GM19468 (cell line): ENCODE results near the gene NAA38.

Experiments
- ATAC-seq: cut with Tn5 transposase; IDR thresholded peaks from one replicate; pipeline ENCODE4 v1.9.1; 2021; ENCODE audit warnings: mild to moderate bottlenecking, moderate library complexity, moderate number of reproducible peaks; ENCODE audit not compliant: unreplicated experiment; ENCODE audit errors: extremely low read depth

The NAA38 gene

DNA sequence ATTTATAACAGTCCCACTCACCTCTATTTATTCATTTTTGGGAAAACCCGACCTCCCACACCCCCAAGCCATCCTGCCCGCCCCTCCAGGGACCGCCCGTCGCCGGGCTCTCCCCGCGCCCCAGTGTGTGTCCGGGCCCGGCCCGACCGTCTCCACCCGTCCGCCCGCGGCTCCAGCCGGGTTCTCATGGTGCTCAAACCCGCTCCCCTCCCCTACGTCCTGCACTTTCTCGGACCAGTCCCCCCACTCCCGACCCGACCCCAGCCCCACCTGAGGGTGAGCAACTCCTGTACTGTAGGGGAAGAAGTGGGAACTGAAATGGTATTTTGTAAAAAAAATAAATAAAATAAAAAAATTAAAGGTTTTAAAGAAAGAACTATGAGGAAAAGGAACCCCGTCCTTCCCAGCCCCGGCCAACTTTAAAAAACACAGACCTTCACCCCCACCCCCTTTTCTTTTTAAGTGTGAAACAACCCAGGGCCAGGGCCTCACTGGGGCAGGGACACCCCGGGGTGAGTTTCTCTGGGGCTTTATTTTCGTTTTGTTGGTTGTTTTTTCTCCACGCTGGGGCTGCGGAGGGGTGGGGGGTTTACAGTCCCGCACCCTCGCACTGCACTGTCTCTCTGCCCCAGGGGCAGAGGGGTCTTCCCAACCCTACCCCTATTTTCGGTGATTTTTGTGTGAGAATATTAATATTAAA is 3.1 kb downstream of the NAA38 start:
- no peak for ATAC-seq

DNA sequence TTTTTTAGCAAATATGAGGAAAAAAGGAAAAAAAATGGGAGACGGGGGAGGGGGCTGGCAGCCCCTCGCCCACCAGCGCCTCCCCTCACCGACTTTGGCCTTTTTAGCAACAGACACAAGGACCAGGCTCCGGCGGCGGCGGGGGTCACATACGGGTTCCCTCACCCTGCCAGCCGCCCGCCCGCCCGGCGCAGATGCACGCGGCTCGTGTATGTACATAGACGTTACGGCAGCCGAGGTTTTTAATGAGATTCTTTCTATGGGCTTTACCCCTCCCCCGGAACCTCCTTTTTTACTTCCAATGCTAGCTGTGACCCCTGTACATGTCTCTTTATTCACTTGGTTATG is 3.7 kb downstream of the NAA38 start:
- ATAC-seq: no peak

DNA sequence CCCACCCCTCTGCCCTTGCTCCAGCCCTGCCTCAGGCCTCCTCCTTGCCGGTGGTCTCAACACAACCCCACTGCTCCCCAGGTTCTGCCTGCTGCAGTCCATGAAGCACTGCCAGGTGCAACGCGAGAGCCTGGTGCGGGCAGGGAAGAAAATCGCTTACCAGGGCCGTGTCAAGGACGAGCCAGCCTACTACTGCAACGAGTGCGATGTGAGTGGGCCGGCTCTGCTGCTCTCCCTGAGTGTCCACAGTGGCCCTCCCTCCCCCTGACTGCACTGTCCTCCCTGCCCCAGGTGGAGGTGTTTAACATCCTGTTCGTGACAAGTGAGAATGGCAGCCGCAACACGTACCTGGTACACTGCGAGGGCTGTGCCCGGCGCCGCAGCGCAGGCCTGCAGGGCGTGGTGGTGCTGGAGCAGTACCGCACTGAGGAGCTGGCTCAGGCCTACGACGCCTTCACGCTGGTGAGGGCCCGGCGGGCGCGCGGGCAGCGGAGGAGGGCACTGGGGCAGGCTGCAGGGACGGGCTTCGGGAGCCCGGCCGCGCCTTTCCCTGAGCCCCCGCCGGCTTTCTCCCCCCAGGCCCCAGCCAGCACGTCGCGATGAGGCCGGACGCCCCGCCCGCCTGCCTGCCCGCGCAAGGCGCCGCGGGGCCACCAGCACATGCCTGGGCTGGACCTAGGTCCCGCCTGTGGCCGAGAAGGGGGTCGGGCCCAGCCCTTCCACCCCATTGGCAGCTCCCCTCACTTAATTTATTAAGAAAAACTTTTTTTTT is 4.3 kb downstream of the NAA38 start:
- ATAC-seq: no peak

DNA sequence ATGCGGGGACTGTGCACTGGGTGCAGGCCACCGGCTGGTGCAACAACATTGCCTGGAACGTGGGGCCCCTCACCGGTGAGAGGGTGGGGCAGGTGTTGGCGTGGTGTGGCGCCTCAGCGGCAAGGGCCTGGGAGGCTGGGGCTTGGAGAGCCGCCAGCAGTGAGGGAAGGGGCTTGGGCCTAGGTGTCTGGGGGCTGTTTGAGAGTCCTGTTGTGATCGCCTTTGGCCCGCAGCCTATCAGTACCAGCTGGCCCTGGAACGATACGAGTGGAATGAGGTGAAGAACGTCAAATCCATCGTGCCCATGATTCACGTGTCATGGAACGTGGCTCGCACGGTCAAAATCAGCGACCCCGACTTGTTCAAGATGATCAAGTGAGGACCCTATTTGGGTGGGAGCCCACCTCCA is 5.1 kb downstream of the NAA38 start:
- ATAC-seq: no peak

DNA sequence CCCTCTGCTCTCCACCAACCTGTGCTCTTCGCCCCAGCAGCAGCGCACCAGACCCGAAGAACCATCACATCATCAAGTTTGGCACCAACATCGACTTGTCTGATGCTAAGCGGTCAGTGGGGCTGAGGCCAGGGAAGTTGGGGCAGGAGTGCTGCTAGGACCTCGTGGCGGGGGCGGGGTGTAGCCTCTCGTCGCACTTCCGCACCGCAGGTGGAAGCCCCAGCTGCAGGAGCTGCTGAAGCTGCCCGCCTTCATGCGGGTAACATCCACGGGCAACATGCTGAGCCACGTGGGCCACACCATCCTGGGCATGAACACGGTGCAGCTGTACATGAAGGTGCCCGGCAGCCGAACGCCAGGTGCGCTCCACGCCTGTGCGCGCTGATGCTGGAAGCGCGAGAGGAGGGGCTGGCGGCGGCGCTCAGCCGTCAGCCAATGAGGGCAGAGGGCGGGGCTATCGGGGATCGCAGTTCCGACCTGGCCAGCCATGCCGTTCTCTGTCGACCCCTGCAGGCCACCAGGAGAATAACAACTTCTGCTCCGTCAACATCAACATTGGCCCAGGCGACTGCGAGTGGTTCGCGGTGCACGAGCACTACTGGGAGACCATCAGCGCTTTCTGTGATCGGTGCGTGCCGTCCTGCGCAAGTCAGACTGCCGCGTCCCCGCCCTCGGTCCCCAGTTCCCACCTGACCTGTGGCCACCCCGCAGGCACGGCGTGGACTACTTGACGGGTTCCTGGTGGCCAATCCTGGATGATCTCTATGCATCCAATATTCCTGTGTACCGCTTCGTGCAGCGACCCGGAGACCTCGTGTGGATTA is 5.7 kb downstream of the NAA38 start:
- ATAC-seq: no peak

DNA sequence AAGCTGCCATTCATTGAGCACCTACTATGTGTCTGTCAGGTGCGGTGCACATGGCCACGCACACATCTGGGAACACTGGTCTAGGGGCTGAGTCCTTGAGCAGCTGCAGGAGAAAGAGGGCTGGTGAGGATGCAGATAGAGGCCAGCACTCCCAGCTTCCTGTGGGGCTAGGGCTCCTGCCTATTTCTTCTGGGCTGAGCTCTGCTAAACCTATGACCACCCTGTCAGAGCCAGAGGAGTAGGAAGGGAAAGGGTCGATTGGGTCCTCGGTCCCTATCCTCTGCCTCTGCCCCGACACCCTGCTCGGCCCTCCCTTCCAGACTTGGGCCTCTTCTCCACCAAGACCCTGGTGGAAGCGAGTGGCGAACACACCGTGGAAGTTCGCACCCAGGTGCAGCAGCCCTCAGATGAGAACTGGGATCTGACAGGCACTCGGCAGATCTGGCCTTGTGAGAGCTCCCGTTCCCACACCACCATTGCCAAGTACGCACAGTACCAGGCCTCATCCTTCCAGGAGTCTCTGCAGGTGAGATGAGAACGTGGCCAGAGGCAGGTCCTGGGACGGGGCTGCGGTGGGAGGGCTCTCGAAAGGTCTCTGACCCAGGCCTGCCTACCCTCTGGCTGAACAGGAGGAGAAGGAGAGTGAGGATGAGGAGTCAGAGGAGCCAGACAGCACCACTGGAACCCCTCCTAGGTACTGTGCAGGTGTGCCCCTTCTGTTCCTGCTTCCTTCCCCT is 6.5 kb downstream of the NAA38 start:
- ATAC-seq: no peak

DNA sequence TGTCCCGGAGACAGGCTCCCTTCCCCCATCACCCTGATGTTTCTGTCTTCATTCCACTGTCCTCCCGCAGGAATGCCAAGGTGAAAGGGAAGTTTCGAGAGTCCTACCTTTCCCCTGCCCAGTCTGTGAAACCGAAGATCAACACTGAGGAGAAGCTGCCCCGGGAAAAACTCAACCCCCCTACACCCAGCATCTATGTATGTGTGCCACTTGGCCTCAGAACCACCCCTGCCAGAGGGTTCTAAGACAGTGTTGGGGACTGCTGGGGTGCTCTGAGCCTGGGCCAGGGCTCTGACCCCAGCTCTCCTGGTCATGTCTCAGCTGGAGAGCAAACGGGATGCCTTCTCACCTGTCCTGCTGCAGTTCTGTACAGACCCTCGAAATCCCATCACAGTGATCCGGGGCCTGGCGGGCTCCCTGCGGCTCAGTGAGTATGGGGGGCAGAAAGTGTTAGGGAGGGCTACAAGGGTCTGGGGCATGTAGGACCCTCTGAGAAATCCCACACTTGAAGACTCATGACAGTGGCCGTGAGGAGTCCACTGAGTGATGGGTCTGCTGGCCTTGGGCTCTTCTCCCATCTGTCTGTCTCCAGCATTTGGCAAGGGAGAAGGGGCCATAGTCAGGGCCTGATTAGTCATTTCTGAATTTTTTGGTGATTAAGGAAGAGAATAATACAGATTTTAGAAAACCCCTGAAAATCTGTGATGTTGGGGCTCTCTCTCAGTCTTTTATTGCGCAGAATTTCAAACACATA is 7.4 kb downstream of the NAA38 start:
- ATAC-seq: no peak

DNA sequence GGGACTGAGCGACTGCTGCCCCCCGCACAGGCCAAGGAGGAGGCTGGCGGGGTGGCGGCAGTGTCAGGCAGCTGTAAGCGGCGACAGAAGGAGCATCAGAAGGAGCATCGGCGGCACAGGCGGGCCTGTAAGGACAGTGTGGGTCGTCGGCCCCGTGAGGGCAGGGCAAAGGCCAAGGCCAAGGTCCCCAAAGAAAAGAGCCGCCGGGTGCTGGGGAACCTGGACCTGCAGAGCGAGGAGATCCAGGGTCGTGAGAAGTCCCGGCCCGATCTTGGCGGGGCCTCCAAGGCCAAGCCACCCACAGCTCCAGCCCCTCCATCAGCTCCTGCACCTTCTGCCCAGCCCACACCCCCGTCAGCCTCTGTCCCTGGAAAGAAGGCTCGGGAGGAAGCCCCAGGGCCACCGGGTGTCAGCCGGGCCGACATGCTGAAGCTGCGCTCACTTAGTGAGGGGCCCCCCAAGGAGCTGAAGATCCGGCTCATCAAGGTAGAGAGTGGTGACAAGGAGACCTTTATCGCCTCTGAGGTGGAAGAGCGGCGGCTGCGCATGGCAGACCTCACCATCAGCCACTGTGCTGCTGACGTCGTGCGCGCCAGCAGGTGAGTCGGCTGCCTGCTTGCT is 8.1 kb downstream of the NAA38 start:
- no peak for ATAC-seq

DNA sequence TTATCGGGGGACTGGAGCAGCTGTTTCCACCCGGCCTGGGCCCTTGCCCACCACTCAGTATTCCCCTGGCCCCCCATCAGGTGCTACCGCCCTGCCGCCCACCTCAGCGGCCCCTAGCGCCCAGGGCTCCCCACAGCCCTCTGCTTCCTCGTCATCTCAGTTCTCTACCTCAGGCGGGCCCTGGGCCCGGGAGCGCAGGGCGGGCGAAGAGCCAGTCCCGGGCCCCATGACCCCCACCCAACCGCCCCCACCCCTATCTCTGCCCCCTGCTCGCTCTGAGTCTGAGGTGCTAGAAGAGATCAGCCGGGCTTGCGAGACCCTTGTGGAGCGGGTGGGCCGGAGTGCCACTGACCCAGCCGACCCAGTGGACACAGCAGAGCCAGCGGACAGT is 8.6 kb downstream of the NAA38 start:
- ATAC-seq: no peak

DNA sequence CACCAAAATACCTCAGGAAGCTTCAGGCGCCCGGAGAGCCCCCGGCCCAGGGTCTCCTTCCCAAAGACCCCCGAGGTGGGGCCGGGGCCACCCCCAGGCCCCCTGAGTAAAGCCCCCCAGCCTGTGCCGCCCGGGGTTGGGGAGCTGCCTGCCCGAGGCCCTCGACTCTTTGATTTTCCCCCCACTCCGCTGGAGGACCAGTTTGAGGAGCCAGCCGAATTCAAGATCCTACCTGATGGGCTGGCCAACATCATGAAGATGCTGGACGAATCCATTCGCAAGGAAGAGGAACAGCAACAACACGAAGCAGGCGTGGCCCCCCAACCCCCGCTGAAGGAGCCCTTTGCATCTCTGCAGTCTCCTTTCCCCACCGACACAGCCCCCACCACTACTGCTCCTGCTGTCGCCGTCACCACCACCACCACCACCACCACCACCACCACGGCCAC is 9.2 kb downstream of the NAA38 start:
- ATAC-seq: no peak

DNA sequence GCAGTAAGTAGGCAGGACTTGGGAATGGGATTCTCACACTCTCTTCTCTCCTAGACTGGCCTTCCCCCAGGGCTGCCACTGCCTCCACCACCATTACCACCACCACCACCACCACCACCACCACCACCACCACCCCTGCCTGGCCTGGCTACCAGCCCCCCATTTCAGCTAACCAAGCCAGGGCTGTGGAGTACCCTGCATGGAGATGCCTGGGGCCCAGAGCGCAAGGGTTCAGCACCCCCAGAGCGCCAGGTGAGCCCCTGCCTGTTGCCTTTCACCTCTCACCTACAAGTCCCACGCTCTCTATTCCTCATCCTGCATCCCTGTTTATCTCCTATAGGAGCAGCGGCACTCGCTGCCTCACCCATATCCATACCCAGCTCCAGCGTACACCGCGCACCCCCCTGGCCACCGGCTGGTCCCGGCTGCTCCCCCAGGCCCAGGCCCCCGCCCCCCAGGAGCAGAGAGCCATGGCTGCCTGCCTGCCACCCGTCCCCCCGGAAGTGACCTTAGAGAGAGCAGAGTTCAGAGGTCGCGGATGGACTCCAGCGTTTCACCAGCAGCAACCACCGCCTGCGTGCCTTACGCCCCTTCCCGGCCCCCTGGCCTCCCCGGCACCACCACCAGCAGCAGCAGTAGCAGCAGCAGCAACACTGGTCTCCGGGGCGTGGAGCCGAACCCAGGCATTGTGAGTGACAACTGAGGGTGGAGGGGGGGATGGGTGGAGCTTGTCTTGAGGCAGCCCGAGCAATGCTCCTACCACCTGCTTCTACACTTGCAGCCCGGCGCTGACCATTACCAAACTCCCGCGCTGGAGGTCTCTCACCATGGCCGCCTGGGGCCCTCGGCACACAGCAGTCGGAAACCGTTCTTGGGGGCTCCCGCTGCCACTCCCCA is 10.3 kb downstream of the NAA38 start:
- ATAC-seq: no peak

DNA sequence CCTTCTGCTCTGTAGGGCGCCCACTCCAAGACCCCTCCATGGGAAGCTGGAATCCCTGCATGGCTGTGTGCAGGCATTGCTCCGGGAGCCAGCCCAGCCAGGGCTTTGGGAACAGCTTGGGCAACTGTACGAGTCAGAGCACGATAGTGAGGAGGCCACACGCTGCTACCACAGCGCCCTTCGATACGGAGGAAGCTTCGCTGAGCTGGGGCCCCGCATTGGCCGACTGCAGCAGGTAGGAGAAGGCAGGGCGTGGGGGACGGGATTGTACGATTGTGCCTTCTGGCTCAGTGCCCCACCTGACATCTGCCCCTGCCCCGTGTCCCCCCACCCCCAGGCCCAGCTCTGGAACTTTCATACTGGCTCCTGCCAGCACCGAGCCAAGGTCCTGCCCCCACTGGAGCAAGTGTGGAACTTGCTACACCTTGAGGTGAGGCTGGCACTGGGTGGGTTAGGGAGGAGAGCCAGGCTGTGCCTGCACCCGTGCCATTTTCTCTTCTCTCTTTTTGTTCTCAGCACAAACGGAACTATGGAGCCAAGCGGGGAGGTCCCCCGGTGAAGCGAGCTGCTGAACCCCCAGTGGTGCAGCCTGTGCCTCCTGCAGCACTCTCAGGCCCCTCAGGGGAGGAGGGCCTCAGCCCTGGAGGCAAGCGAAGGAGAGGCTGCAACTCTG is 11.2 kb downstream of the NAA38 start:
- no peak for ATAC-seq

DNA sequence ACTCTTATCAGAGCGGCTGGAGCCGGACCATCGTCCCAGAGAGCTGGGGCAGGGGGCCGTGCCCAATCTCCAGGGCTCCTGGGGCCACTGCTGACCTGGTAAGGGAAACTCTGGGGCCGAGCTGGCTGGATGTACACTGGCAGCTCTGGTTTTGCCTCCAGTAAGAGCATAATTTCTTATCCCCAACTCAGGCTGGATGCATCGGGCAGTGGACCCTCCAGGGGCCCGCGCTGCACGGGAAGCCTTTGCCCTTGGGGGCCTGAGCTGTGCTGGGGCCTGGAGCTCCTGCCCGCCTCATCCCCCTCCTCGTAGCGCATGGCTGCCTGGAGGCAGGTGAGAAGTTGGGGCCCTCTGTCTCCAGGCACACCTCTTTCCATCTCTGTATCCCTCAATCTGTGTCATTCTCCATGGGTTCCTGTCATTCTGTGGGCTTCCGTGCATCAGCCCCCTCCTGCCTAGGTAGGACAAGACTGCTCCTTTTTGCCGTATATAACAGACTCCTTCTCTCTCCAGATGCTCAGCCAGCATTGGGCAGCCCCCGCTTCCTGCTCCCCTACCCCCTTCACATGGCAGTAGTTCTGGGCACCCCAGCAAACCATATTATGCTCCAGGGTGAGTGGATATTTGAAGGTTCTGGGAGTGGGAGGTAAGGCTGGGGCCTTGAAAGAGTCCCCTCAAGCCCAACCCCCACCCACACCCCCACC is 11.8 kb downstream of the NAA38 start:
- no peak for ATAC-seq

DNA sequence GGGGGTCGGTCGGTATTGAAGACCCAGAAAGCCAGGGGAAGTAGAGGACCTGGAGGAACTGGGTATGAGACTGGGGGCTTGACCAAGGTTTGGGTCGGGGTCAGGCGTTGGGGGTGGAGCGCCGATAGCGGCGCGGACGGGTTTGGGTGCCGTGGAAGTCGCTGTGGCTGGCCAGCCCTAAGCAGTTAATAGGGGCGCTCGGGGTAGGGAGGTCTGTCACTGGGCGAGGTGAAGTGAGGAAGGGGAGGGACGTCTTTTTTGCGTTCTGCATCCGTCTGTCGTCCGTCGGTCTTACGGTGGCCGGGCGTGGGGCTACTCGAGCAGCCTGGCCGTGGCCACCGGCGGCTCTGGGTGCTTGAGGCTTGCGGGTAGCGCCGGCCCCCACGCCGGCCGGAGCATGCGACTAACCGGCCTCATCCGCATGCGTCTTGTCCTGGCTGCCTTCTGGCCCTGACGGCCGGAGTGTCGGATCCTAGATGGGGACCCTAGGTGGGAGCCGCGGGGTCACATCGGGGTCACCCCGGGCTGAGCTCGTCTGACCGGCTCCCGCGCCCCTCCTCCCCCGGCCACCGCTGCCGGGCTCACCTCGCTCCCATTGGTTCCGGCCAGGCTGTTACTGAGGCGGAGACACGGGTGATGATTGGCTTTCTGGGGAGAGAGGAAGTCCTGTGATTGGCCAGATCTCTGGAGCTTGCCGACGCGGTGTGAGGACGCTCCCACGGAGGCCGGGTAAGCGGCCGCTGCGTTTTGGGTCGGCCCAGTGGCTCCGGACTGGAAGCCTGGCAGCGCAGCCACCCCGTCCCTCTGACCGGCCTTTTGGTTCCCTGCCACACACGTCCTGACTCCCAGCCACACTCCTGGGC is 12.8 kb downstream of the NAA38 start:
- ATAC-seq: peak; percentile 42

DNA sequence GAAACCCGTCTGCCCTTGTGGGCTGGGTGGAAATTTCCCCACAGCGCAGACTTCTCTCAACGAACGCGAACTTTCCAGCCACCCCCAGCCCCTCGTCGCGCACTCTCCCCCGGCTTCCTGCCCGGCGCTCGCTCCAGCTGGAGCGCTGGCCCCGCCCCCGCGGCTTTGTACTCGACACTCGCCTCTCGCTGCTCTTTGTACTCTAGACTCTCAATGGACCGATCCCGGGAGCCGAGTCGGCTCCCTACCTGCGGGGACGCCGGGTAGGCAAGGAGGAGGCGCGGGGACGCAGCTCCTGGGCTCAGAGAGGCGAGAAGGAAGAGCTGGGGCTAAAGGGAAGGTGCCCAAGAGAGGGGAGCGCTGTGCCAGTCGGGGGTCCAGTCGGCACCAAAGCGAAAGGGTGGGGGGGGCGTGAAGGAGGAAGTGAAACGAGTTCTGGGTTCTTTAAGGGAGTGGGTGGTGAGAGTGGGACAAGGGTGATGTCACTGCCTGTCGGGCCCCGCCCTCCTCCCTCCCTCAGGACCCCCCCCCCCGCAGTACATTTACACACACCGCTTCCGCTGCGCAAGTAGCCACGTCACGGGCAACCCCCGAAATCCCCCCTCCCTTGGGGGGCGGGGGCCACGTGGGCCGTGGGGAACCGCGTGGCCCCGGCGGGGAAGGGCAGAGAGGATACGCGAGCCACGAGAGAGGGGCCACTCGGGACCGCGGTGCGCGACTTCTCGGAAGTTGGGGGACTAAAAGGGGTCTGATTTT is 13.6 kb downstream of the NAA38 start:
- no peak for ATAC-seq

DNA sequence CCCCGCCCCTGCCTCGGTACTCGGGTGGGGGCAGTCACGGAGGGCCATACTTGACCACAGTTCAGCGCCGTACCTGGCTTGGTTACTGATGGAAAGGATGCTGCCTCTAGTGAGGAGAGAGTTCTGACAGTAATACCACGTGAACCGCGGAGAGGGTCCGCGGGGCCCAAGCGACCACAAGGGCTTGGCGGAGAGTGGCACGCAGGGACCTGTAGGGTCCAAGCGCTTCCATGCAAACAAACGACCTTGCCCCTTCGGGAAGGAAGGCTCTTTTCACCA is 14.2 kb downstream of the NAA38 start:
- no peak for ATAC-seq
